Liver (tissue), 9 donors: Measurements from ENCODE around the gene MYLIP. TPM values are rescaled to one million over a fixed set of nuclear protein-coding genes. Genes with fewer than 3 reads are reported as not detected.

Experiments used
- DNase-seq: peaks from one replicate; pipeline ENCODE4 v3.0.0-alpha.2; 2017; ENCODE audit warnings: low spot score
- H3K27ac ChIP-seq, 2 donors: one replicate each; pipeline ENCODE4 v1.7.0; 2013; ENCODE audit warnings: inconsistent platforms in 2 of 2, low read length in 2 of 2, control low read depth in 1 of 2, low read depth in 1 of 2, mild to moderate bottlenecking in 1 of 2
- H3K27me3 ChIP-seq, 4 donors: one replicate each; pipeline versions ENCODE4 v1.6.1 to v1.7.0; 2013; ENCODE audit warnings: low read length in 3 of 4, inconsistent platforms in 1 of 4, mild to moderate bottlenecking in 1 of 4, moderate library complexity in 1 of 4; ENCODE audit not compliant: control insufficient read depth in 4 of 4, insufficient read depth in 4 of 4
- H3K36me3 ChIP-seq, 4 donors: one replicate each; pipeline versions ENCODE4 v1.6.1 to v1.7.0; 2013; ENCODE audit warnings: low read length in 3 of 4, mild to moderate bottlenecking in 3 of 4, low read depth in 1 of 4, moderate library complexity in 1 of 4; ENCODE audit not compliant: control insufficient read depth in 4 of 4, insufficient read depth in 3 of 4
- H3K4me1 ChIP-seq, 4 donors: one replicate each; pipeline versions ENCODE4 v1.6.1 to v1.7.0; 2013; ENCODE audit warnings: low read length in 3 of 4, mild to moderate bottlenecking in 3 of 4, moderate library complexity in 1 of 4; ENCODE audit not compliant: control insufficient read depth in 4 of 4, insufficient read depth in 4 of 4
- H3K4me3 ChIP-seq, 3 donors: one replicate each; pipeline versions ENCODE4 v1.6.1 to v1.7.0; 2013; ENCODE audit warnings: low read length in 3 of 3, control low read depth in 1 of 3, low read depth in 1 of 3, mild to moderate bottlenecking in 1 of 3
- H3K9ac ChIP-seq, 2 donors: one replicate each; pipeline ENCODE4 v1.7.0; 2013; ENCODE audit warnings: low read length in 2 of 2, mild to moderate bottlenecking in 2 of 2, moderate library complexity in 2 of 2, control low read depth in 1 of 2, low read depth in 1 of 2
- H3K9me3 ChIP-seq, 4 donors: one replicate each; pipeline versions ENCODE4 v1.6.1 to v1.7.0; 2013; ENCODE audit warnings: low read length in 3 of 4; ENCODE audit not compliant: control insufficient read depth in 4 of 4
- ATF3 ChIP-seq: IDR thresholded peaks from 2 replicates; pipeline ENCODE4 v1.6.1; 2016; ENCODE audit warnings: antibody characterized with exemption
- CTCF ChIP-seq: fragments of 150-350 bp; IDR thresholded peaks from 2 replicates; pipeline ENCODE4 v1.5.1; 2017; ENCODE audit warnings: improper control_type of control experiment, low read depth, low read length; ENCODE audit not compliant: missing input control
- EGR1 ChIP-seq, 2 donors: IDR thresholded peaks; 2 replicates each; pipeline ENCODE4 v1.6.1; 2016 to 2018; ENCODE audit warnings: antibody characterized with exemption in 2 of 2, low read depth in 2 of 2
- FOXA1 ChIP-seq: IDR thresholded peaks from 2 replicates; pipeline ENCODE4 v1.6.1; 2016; ENCODE audit warnings: antibody characterized with exemption
- FOXA2 ChIP-seq: IDR thresholded peaks from 2 replicates; pipeline ENCODE4 v1.6.1; 2016; ENCODE audit warnings: antibody characterized with exemption
- GABPA ChIP-seq, 2 donors: IDR thresholded peaks in 1 of 2; conservative IDR thresholded peaks in 1 of 2; 2 replicates each; pipeline ENCODE4 v1.6.1; 2016; ENCODE audit warnings: antibody characterized with exemption in 2 of 2, mild to moderate bottlenecking in 1 of 2, moderate library complexity in 1 of 2
- HNF4A ChIP-seq, 2 donors: conservative IDR thresholded peaks; 2 replicates each; pipeline ENCODE4 v1.6.1; 2016; ENCODE audit warnings: antibody characterized with exemption in 2 of 2, mild to moderate bottlenecking in 2 of 2
- HNF4G ChIP-seq: IDR thresholded peaks from 2 replicates; pipeline ENCODE4 v1.6.1; 2016; ENCODE audit warnings: antibody characterized with exemption
- JUND ChIP-seq, 2 donors: IDR thresholded peaks; 2 replicates each; pipeline ENCODE4 v1.6.1; 2016; ENCODE audit warnings: antibody characterized with exemption in 2 of 2
- MAX ChIP-seq: IDR thresholded peaks from 2 replicates; pipeline ENCODE4 v1.6.1; 2016; ENCODE audit warnings: antibody characterized with exemption
- RAD21 ChIP-seq, 2 donors: IDR thresholded peaks; 2 replicates each; pipeline ENCODE4 v1.6.1; 2016; ENCODE audit warnings: antibody characterized with exemption in 2 of 2, mild to moderate bottlenecking in 2 of 2
- RXRA ChIP-seq, 2 donors: IDR thresholded peaks; 2 replicates each; pipeline ENCODE4 v1.6.1; 2017 to 2018; ENCODE audit warnings: antibody characterized with exemption in 2 of 2, mild to moderate bottlenecking in 1 of 2
- SP1 ChIP-seq: IDR thresholded peaks from 2 replicates; pipeline ENCODE4 v1.6.1; 2018; ENCODE audit warnings: antibody characterized with exemption, mild to moderate bottlenecking
- ZBTB33 ChIP-seq: IDR thresholded peaks from 2 replicates; pipeline ENCODE4 v1.6.1; 2016; ENCODE audit warnings: antibody characterized with exemption
- WGBS: extraction: QIAGEN DNeasy Blood & Tissue Kit; methylation state at CpG from one replicate; pipeline ENCODE4 v1.1.7; 2013; 5-methylcytosine and 5-hydroxymethylcytosine counted together
- polyA plus RNA-seq, 2 donors: library from polyadenylated mRNA; stranded (reverse) in 1 of 2; unstranded in 1 of 2; fragments of 200-250 nt in 1 of 2; fragments of >200 nt in 1 of 2; fragmentation: Nextera tagmentation in 1 of 2; extraction: Ambion mirVana in 1 of 2; gene quantifications; one replicate each; pipeline versions ENCODE4 v1.2.1 to v1.2.3, GENCODE V29; 2013 to 2015
- total RNA-seq, 2 donors: library from RNA; depleted of rRNA; stranded (reverse); fragments of >200 nt; gene quantifications; one replicate each; pipeline ENCODE4 v1.2.3, GENCODE V29; 2014
- donor health status: healthy.
- donor health status: healthy.
- donor health status: healthy.
- donor health status: healthy.
- donor health status: healthy.

The MYLIP gene
- total and polyA plus RNA-seq, 4 donors, result 2.7 to 29.4 (median 4.4) TPM

GRCh38 chr6:16134430-16134829 lies 5.5 kb downstream of the MYLIP start:
- Histone ChIP-seq H3K4me3 (no peak overlapping the region), H3K9me3 (no peaks in the 10 kb centered on the region), H3K27ac (no peak overlapping the region), H3K9ac (no peak overlapping the region), H3K27me3 (no peaks in the 10 kb centered on the region), H3K4me1 (peaks cover 3 to 20% (median 12%) of the 10 kb centered on the region in 4 donors), H3K36me3 (peaks cover 0 to 1% (median 0%) of the 10 kb centered on the region in 4 donors)
- no peak for TF ChIP-seq EGR1 (IDR thresholded peaks at IDR 0.05; ENCODE audit: low read depth in 2 of 2)
- TF ChIP-seq HNF4G, result no peak
- TF ChIP-seq RXRA (IDR thresholded peaks at IDR 0.05), result no peak
- no peak for TF ChIP-seq RAD21 (IDR thresholded peaks at IDR 0.05)
- TF ChIP-seq SP1, result no peak
- no peak for TF ChIP-seq FOXA2
- TF ChIP-seq CTCF, result no peak
- no peak for TF ChIP-seq ATF3
- TF ChIP-seq JUND (IDR thresholded peaks at IDR 0.05), result no peak
- TF ChIP-seq FOXA1, result no peak
- TF ChIP-seq GABPA (IDR thresholded peaks at IDR 0.05 in 1 of 2, conservative IDR thresholded peaks at IDR 0.05 in 1 of 2), result no peak
- no peak for TF ChIP-seq ZBTB33
- TF ChIP-seq MAX, result no peak
- DNase-seq, result no peak
- WGBS, result 56% methylated on average over 1 of the region's 1 CpG

- TF ChIP-seq MAX (no peak), FOXA1 (no peak), JUND (IDR thresholded peaks at IDR 0.05) (no peak), CTCF (no peak), FOXA2 (no peak), RXRA (IDR thresholded peaks at IDR 0.05) (no peak), ATF3 (no peak), HNF4A (conservative IDR thresholded peaks at IDR 0.05) (no peak), HNF4G (no peak)
- Histone ChIP-seq H3K4me3 (no peak overlapping the region), H3K9me3 (no peaks in the 10 kb centered on the region), H3K36me3 (peaks cover 0 to 1% (median 0%) of the 10 kb centered on the region in 4 donors), H3K9ac (no peak overlapping the region), H3K4me1 (peaks cover 2 to 14% (median 7%) of the 10 kb centered on the region in 4 donors), H3K27me3 (no peaks in the 10 kb centered on the region), H3K27ac (no peak overlapping the region)
- DNase-seq, result no peak
These were observed 6.2 kb downstream of the MYLIP start for GRCh38 chr6:16135066-16135465.
